ENCODE data around the gene DISC1.
"Not testable (repeated sequence)": the region's sequence is repeated elsewhere in the genome, so short reads cannot be mapped to it uniquely, and the experiment has no call there.

DISC1 gene

GRCh38 chr1:231702804-231703203 is 76.2 kb downstream of the DISC1 start:
- DNase-seq (ENCODE audit: low read depth): no peak

GRCh38 chr1:231705806-231706760 is 79.5 kb downstream of the DISC1 start:
- DNase-seq (ENCODE audit: low read depth): no peak

GRCh38 chr1:231706934-231707333 is 80.3 kb downstream of the DISC1 start:
- no peak for DNase-seq (ENCODE audit: low read depth)

GRCh38 chr1:231707407-231707806 is 80.8 kb downstream of the DISC1 start:
- DNase-seq (ENCODE audit: low read depth): no peak

GRCh38 chr1:231708394-231708793 is 81.8 kb downstream of the DISC1 start:
- DNase-seq (ENCODE audit: low read depth): no peak

GRCh38 chr1:231714440-231714839 is 87.8 kb downstream of the DISC1 start:
- DNase-seq (ENCODE audit: low read depth): no peak

- DNase-seq (ENCODE audit: low read depth): no peak
Measured at GRCh38 chr1:231715816-231716722, 89.5 kb downstream of the DISC1 start.

GRCh38 chr1:231716879-231717278 is 90.3 kb downstream of the DISC1 start:
- no peak for DNase-seq (ENCODE audit: low read depth)

GRCh38 chr1:231719485-231720183 is 93.0 kb downstream of the DISC1 start:
- DNase-seq (ENCODE audit: low read depth): no peak

GRCh38 chr1:231720652-231721325 is 94.2 kb downstream of the DISC1 start:
- DNase-seq (ENCODE audit: low read depth): no peak

- DNase-seq (ENCODE audit: low read depth): no peak
Measured at GRCh38 chr1:231721436-231721835, 94.8 kb downstream of the DISC1 start.

GRCh38 chr1:231722356-231722755 is 95.8 kb downstream of the DISC1 start:
- no peak for DNase-seq (ENCODE audit: low read depth)

- DNase-seq (ENCODE audit: low read depth): no peak
Measured at GRCh38 chr1:231723146-231723545, 96.6 kb downstream of the DISC1 start.

- DNase-seq (ENCODE audit: low read depth): no peak
Measured at GRCh38 chr1:231724041-231724440, 97.5 kb downstream of the DISC1 start.

- DNase-seq (ENCODE audit: low read depth): no peak
Measured at GRCh38 chr1:231724876-231725647, 98.5 kb downstream of the DISC1 start.

- no peak for DNase-seq (ENCODE audit: low read depth)
Measured at GRCh38 chr1:231727171-231727570, 100.6 kb downstream of the DISC1 start.

GRCh38 chr1:231728987-231729386 is 102.4 kb downstream of the DISC1 start:
- DNase-seq (ENCODE audit: low read depth): not testable (repeated sequence)

GRCh38 chr1:231729544-231729943 is 103.0 kb downstream of the DISC1 start:
- no peak for DNase-seq (ENCODE audit: low read depth)

- DNase-seq (ENCODE audit: low read depth): no peak
Measured at GRCh38 chr1:231731268-231731667, 104.7 kb downstream of the DISC1 start.

- no peak for DNase-seq (ENCODE audit: low read depth)
Measured at GRCh38 chr1:231733063-231733462, 106.5 kb downstream of the DISC1 start.

GRCh38 chr1:231733672-231734071 is 107.1 kb downstream of the DISC1 start:
- DNase-seq (ENCODE audit: low read depth): no peak
